ENCODE data around the gene SPAG17.

SPAG17 gene

DNA sequence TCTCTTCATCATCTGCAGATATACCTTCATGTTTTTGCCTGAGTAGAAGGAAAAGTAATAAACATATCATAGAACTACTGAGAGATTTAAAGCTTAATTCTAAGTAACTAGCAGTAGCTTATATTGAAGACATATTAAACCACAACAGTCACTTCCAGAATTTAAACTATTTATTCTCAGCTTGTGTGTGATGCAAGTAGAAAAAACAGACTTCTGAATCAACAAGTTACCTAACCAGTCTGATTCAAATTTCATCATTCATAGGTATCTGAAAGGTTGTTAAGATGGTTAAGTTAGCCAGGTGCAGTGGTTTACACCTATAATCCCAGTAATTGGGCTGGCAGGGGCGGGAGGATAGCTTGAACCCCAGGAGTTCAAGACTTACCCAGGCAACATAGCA, 41.9 kb downstream of the SPAG17 start:
- no peak for TF ChIP-seq CTCF (conservative IDR thresholded peaks at IDR 0.05)
- no peak overlapping the region for H3K27ac ChIP-seq

GRCh38 chr1:118142546-118142945, 42.5 kb downstream of the SPAG17 start:
- no peak overlapping the region for H3K27ac ChIP-seq
- TF ChIP-seq CTCF (conservative IDR thresholded peaks at IDR 0.05): no peak

DNA sequence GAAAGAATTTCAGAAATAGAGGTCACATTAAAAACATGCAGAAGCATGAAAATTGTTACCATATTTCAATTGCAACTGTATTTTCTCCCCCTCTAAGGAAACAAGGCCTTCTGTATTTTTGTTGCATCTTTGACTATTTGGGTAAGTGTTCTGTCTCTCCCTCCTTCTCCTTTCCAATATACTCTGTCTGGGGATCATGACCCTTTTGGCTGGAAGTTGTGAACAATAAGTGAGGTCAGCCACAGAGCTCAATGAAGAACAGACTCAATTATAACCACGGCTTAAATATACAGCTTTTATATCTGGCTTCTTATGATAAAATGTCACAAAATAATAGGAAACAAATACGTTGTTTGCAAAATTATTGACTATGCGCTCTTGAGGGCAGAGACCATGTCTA, 47.1 kb downstream of the SPAG17 start:
- no peak overlapping the region for H3K27ac ChIP-seq
- no peak for TF ChIP-seq CTCF (conservative IDR thresholded peaks at IDR 0.05)

GRCh38 chr1:118136187-118136941, 48.7 kb downstream of the SPAG17 start:
- no peak overlapping the region for H3K27ac ChIP-seq
- TF ChIP-seq CTCF (conservative IDR thresholded peaks at IDR 0.05): no peak

DNA sequence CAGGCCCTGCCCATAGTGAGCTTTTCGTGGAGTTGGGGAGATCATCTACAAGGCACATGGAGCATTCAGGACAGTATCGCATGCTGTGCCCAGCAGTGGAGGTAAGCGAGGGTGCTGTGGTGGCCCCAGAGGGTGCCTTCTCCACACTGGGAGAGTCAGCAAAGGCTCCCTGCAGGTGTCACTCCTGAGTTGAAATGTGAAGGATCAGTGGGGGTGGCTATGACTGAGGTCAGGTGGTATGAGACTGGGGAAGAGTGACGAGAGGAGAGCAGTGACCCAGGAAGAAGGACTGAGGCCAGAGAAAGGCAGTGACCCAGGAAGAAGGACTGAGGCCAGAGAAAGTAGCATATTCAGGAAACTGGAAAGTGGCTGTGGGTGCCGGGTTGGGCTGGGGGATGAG, 53.0 kb downstream of the SPAG17 start:
- no peak overlapping the region for H3K27ac ChIP-seq
- no peak for TF ChIP-seq CTCF (conservative IDR thresholded peaks at IDR 0.05)

- no peak for TF ChIP-seq CTCF (conservative IDR thresholded peaks at IDR 0.05)
- no peak overlapping the region for H3K27ac ChIP-seq
Measured at GRCh38 chr1:118128761-118129160, 56.3 kb downstream of the SPAG17 start.

DNA sequence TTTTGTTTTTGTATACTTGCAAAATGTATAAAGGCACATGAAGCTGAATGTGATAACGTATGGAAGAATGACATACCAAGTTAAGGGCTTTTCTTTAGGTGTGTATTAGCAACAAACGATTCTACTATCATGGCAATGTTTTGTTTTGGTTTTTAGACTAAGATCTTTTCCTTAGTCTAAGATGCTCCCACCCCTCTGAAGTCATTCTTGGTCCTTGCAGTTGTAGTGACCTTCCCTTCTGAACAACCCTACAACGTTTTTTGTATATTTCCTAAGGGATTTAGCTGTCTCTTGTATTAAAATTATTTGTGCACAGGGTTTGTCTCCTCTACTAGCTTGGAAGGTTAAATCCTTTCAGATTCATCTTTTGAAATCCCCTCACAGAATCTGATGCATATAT, 61.0 kb downstream of the SPAG17 start:
- TF ChIP-seq CTCF (conservative IDR thresholded peaks at IDR 0.05): no peak
- H3K27ac ChIP-seq: no peak overlapping the region

Data from VCaP (cell line).